Right lobe of liver (tissue), 4 donors: ENCODE measurements around the gene LAG3.

ENCODE experiments used
- CTCF ChIP-seq, 4 donors: fragments of 200-600 bp in 3 of 4; fragments of 450-650 bp in 1 of 4; IDR thresholded peaks; one replicate each; pipeline versions ENCODE4 v1.5.1 to v1.8.0; 2016 to 2022; ENCODE audit warnings: antibody characterized with exemption in 4 of 4, mild to moderate bottlenecking in 2 of 4
- POLR2A ChIP-seq: fragments of 450-650 bp; IDR thresholded peaks from one replicate; pipeline ENCODE4 v1.6.1; 2017; ENCODE audit warnings: antibody characterized with exemption, mild to moderate bottlenecking
- donor health status: DM: no; HTN: no; CAD: no.
- donor health status: DM: no; HTN: no; CAD: no.
- donor health status: DM: no; HTN: yes; CAD: no.

DNA sequence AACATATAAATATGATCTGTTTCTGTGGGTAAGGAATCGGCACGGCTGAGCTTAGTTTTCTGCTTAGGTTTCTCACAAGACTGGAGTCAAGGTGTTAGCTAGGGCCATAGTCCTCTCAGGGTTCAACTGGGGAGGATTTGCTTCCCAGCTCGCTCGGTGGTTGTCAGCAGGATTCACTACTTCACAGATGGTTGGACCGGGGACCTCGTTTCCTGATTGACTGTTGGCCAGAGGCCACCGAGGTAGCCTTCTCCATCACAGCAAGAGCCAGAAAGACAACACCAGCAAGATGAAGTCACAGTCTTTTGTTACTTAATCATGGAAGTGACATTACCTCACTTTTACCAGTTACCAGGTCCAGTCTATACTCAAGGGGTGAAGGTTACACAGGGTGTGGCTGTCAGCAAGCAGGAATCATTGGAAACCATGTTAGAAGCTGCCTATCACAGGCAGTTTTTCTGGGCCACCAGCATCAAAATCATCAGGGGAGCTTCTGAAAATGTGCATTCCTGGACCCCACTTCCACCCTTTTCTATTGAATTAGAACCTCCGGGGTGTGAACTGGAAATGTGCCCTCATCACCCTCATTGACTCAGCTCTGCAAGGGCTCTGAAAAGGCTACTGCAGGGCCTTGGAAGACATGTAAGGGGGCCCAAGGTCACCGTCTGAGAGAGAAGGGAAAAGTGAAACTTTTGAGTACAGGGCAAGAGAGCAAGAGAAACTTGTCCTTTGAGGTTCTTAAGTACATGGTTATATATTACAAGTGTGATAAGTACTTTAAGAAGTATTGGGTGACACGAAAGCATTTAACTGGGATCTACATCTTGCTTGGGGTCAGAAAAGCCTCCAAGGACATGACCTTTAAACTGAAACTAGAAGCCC, 37.6 kb upstream of the LAG3 start:
- TF ChIP-seq CTCF (IDR thresholded peaks at IDR 0.05) (no peak), POLR2A (no peak)
